Occipital lobe (tissue), 2 donors: Measurements from ENCODE around the gene SV2B. TPM values are rescaled to one million over a fixed set of nuclear protein-coding genes. Genes with fewer than 3 reads are reported as not detected.

Experiments
- DNase-seq: peaks from one replicate; lab custom pipeline; 2025; lab: John Stamatoyannopoulos, UW
- total RNA-seq: library from RNA; depleted of rRNA; stranded (reverse); fragments of >200 nt; gene quantifications from one replicate; pipeline ENCODE4 v1.2.3, GENCODE V29; 2014

Gene SV2B
- total RNA-seq, 1 donor from 2014 or later, result 33.5 TPM

DNA sequence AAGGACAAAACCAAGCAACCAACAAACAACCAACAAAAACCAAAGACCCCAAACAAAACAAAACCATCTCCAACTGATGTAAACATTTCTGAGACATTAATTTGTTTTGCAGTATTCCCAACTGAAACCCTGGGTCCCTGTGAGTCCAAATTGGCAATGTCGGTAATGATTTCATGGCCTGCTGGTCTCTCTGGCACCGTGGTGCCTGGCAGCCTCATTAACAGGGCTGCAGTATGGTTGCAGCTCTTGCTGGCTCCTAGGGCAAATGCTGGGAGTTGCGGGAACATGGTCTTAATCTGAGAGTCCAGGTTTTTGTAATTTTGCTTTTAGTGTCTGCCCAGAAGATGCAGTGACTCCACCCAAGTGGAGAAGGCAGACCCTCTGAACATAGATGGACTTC is 128.3 kb downstream of the SV2B start:
- DNase-seq, result no peak

DNA sequence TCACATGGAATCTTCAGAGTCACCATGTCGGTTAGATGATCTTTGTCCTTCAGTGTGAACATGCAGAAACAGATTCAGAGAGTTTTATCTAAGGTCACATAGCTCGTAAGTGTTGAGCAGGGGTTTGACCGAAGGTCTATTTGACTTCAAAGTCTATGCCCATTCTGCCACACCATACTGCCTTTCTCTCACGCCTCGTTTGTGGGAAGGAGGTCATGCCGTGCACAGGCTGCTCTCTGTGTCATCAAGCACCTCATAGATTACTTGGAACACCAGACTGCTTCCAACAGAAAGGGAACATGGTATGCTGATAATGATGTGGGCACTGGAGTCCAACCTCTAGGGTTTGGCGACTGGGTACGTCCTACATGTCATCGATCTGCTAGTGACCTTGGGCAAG is 128.8 kb downstream of the SV2B start:
- DNase-seq, result no peak

DNA sequence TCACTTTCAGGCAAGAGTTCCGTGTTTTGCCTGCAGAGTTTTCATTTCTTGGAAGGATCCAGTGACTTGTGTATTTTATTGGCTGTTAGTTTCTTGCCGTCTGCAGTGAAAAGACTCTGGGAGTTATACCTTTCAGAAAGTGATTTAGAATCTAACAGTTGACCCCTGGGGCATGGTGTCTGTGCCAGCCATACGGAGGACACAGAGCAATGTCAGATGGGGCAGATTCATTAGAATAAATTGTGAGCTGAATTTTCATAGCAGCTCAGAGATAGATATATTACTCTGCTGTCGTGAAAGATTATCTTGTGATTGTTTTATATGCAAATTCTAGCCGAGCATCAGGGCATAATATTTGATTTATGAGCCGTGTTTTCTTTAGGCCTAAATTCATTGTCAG is 131.6 kb downstream of the SV2B start:
- no peak for DNase-seq

DNA sequence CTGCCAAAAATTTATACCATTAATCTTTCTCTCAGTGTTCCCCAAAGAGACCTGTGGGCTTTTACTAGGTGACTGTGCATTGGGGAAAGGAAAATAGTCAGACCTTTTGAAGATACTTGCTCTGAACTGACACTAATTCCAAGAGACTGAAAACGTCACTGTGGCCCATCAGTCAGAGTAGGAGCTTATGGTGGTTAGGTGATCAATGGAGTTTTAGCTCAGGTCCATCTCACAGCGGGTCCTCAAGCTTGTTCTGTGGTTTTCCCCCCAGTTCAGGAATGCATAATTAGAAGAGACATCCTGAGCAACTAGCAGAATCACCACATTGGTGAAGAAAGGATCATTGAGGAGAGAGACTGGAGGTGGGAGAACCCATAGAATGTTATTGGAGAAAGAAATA is 134.7 kb downstream of the SV2B start:
- DNase-seq, result no peak

DNA sequence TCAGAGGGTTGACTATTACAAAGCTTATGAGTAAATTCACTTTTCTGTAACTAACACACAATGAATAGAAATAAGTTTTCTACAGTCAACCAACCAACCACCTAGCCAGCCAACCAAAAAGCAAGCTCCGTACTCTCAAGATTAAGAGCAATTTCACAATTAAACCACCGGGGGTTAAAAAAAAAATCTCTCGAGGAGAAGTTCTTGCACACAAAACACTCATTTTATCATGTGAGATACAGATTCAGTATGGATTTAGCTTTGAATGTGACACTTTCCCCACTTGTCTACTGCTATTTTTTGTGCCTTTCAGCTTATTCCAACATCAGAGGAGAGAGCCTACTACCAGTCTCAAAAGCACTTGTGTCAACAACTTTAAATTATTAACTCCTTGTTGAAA is 135.3 kb downstream of the SV2B start:
- DNase-seq, result no peak

DNA sequence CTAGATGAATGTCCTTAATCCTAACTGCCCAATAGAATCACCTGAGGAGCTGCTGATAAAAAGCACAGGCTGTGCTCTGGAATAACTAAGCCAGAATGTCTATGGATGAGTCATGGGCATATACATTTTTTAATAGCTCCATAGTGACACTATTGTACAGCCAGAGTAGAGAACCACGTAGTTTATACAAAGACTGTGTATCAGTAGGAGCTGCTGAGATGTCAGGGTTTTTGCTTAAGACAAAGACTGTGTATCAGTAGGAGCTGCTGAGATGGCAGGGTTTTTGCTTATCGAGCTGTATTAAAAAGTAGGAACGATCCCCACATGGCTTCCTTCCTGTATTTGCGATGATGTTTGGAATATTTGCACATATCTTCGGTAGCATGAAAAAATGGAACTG is 137.4 kb downstream of the SV2B start:
- DNase-seq, result no peak

DNA sequence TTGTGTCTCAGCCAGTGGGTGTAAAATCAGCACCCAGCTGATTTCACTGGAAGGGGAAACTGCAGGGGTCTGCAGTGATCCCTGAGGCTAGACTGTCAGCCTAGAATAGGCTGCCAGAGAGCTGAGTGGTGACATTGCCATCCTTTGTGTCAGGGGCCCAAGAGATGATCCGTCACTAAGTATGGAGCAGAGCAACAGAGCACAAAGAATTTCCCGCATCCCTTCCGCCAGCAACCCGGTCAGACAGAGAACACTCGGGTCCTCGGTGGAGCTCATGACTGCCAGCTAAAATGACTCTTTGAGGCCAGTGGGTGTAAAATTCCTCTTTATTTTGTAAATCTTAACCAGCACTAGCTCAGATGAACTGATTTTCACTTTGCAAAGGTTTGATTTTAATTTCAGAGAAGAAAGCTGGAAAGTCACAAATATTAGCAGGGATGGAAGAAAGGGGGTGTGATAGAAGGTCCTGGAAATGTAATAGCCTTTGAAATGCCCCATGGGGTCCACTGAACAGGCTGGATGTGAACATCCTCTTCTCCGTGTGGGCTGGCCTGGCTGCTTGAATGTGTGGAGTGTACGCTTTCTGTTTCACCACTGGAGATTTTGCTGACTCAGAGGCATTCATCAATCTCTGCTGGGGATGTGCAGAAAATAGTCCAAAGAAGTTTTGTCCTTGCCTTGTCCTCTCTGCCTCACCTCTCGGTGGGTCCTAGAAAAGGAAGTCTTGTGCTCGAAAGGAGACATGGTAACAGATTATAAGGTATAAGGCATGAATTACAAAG is 138.8 kb downstream of the SV2B start:
- DNase-seq, result no peak

DNA sequence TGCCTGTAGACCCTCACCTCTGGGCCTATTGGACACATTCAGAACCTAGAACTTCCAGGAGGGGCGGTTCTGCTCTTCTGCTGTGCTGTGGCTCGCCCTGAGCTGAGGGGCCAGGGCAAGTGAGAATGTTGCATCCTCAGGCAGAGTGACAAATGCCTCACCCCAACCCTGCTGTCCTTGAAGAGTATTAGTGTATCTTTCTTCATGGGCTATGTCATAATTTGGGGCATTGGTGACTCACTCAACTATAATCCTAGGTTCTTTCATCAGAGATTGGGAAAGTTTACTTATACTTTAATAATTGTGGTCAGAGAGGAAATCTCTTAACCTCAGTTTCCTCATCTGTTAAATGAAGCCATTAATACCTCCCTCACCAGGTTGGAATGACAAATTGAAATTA is 143.8 kb downstream of the SV2B start:
- DNase-seq, result no peak

DNA sequence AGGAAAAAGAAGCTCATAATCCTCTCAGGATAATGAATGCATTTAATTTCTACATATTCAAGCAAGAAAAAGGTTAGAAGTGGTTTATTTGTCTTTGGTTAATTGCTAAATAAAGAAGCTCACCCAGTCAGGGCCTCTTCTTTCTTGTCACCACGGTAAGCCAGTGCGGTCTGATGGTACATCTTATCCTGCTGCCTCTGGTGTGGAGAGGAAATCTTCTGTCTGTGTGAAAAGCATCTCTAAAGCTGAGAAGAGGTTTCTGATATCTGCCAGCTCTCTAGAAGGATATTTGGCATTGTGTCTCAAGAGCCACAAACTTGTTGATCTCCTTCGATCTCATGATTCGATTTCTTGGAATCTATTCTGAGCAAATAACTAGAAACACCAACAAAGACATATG is 144.9 kb downstream of the SV2B start:
- no peak for DNase-seq

DNA sequence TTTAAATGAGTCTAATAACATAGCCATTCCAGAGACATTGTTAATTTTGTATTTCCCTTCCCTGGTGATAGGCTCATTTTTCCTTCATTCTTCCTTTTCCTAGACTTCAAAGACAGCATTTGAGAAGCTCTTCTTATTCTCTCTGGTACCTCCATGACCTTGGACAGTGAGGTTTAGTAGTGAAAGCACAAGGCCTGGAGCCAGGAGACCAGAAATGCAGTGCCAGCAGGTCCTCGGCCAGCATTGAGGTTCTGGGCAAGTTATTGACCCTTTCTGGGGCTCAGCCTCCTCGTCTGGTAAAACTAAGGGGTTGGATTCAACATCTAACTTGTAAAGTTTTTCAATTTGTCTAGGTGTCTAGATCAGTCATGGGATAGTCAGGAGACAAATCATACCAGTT is 146.9 kb downstream of the SV2B start:
- DNase-seq, result no peak

DNA sequence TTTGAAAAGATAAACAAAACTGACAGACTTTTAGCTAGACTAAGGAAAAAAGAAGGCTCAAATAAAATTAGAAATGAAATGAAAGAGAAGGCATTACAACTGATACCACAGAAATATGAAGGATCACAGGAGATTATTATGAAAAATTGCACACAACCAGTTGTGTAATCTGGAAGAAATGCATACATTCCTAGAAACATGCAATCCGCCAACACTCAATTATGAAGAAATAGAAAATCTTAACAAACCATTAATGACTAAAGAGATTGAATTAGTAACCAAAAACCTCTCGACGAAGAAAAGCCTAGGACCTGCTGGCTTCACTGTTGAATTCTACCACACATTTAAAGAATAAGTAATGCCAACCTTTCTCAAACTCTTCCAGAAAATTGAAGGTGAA is 149.5 kb downstream of the SV2B start:
- DNase-seq, result no peak

DNA sequence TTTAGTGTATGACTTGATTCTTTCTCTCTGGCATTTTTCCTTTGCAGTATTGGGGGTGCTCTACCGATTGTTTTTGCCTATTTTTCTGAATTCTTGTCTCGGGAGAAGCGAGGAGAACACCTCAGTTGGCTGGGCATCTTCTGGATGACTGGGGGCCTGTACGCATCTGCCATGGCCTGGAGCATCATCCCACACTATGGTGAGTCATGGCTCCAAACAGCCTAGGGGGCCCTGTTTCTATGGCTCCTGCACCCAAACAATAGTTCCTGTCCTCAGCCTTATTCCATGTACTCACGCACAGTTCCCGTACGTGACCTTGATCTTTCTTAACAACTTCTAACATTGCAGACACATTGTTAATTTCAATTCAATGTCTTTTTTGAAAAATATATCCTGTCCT is 152.3 kb downstream of the SV2B start:
- no peak for DNase-seq

DNA sequence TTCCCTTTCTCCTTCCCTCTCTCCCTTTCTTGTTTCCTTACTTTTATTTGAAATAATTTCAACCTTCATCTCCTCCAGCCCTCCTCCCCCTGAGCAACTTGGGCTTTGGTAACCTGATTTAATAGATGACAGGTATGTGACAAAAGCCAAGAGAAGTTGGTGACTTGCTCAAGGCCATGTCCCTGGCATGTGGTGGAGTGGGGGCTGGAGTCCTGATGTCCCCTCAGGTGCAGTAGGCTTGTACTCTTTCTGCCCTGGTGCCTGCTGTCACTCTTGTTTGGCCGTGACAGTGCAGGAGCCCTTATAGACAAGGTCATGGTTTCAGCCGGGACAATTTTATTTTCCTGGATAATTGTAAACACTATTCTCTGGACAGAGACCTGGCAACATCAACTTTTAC is 152.7 kb downstream of the SV2B start:
- no peak for DNase-seq

DNA sequence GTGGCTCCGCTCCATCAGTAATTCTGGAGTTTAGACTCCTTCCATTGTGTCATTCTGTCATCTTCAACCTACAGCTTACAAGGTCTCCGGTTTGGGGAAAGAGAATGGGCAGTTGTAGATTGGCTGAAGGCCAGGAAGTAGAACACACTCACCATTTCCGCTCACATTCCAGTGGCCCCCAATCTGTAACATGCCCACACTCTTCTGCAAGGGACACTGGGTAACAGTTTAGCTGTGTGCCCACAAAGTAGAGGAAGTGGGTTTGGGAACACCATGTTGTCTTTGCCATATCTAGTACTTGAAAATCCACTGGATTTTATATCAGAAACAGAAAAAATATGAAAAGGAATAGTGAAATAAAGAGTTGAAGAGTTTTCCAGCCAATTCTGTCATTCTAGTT is 153.5 kb downstream of the SV2B start:
- no peak for DNase-seq

DNA sequence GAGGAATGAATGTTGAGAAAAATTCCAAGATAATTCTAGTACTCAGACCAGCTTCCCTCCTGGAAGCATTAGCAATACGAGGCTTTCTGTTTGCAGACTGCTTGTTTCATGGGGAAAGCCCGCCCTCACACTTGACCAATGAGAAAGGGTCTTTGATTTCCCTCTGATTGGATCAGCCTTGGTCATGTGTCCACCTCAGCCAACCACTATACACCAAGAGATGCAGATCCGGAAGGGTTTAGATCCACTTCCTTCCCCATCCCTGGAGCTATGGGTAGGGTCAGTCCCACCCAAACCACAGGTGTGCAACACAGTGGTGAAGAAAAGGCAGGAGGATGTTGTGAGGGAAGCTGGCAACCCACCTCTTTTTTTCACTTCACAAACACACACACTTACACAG is 154.7 kb downstream of the SV2B start:
- no peak for DNase-seq

DNA sequence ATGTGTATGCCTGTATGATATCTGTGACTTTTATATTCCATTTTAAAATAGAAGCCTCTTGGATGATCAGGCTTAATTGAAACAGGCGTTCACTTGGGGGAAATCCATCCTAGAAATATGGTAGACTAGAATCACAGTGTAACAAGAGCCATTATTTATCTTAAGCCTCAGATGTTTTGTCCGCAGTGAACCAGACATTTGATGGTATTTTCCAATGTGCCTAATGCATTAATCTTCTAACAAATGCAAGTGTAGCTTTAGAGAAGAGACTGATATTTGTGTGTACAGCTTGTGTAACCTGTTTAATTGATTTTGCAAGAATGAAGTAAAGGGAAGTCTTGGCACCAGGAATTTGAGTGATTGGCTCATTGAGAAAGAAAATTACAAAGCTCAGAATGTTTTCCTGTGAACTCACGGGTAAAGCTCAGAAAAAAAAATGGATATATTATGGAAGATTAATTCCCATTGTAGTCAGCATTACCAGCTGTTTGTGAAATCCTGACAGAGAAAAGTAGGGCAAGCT is 155.7 kb downstream of the SV2B start:
- DNase-seq, result no peak

DNA sequence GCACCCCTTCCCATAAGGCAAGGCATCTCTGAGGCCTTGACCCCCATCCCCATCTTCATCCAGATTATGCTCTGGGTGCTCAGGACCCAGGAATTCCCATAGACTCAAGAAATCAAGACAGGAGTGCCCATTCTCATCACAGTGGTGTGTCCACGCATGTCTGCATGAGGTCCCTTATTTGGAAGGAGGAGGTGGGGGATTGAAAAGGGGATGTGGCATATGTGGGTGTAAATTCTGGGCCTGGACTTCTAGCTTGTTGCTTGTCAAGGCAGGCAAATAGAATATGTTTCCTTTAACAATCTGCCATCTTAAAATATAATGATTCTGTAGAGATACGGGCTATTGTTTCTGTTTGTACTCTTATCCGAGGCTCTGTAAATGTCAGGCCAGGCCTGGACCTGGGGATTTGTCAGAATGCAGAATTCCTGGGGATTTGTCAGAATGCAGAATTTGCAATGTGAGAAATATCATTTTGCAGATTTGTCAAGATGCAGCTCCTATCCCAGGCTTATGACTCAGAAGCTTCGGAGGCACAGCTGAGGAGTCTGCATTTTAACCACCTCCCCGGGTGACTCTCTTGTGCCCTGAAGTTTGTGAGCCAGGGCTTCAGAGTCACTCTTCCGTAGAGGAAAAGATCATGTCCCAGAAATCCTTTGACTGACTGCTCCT is 157.8 kb downstream of the SV2B start:
- no peak for DNase-seq

DNA sequence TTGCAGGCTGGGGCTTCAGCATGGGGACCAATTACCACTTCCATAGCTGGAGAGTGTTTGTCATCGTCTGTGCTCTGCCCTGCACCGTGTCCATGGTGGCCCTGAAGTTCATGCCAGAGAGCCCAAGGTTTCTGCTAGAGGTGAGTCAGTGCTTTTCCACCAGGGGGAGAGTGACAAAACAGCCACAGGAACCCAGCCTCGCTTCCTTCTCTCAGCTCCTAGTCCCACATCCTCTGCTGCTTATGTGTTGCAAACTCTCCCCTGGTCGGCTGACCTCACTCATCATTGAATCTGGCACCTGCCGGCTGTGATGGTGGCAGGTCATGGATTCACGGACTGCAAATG is 158.3 kb downstream of the SV2B start:
- no peak for DNase-seq

DNA sequence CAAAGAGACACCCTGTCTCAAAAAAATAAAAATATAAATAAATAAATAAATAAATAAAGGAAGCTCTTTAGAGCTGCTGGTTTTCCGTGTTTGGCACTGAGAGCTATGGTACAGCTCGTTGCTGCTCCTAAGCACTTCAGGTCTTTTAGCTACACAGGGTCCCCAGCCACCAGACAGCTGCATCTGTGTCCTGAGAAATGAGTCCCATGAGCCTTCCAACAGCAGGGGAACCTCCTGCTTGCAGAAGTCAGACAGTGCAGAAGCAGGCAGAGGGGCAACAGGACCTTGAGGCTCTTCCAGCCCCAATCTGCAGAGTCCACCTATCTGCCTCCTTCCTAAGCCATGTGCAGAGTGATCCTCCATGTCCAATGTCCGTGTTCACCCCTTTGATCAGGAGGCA is 159.0 kb downstream of the SV2B start:
- DNase-seq, result no peak

DNA sequence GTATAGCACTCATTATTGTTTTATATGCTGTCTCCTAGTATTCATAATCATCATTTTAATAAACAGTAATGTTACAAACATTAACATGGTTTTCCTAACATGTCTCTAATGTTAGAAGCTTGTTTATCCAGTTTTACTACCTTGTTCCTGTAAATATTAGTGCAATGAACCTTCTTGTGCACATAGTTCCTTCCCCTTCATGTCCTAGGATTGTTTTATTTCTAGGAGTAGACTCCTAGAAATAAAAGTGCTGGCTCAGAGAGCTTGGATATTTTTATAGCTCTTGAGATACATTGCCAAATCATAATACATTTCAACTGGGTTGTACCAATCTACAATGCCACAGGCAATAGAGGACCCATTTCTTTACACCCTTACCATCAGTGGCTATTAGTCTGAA is 161.3 kb downstream of the SV2B start:
- DNase-seq, result no peak

DNA sequence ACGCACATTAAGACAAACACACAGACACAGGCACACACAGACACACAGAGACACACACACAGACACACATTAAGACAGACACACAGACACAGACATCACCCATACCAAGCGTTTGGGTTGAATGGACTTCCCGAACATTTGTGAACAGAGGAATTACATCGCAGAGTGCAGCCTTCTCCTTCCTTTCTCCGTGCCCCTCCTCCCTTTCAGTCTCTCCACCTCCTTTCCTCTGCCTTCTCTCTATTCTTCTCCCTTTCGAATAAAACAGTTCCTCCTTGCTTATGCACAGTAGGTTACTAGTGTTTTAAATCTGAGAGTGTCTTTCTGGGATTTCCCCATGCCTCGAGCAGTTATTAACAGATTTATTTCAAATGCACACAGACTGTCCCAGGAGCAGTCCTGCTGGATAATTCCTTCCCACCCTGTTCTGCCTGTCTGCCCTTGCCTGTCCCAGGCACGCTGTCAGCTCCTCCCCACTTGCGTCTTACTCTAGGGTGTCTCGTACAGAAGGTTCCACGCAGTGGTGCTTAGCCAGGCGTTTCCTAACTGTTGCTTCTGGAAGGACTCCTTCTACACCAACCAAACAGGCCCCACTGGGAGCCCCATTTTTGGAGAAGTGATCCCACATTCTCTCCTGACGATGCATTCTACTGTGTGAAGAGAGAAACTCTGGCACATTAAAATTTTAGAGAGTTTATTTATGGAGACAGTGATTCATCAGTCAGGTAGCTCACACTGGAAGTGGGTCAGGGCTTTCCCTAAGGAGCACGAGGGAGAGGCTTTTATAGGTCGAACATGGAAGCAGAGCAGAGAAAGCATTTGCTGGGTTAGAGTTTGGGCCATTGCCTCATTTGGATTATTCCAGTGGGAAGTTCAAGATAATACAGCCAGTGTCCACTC is 163.8 kb downstream of the SV2B start:
- no peak for DNase-seq

DNA sequence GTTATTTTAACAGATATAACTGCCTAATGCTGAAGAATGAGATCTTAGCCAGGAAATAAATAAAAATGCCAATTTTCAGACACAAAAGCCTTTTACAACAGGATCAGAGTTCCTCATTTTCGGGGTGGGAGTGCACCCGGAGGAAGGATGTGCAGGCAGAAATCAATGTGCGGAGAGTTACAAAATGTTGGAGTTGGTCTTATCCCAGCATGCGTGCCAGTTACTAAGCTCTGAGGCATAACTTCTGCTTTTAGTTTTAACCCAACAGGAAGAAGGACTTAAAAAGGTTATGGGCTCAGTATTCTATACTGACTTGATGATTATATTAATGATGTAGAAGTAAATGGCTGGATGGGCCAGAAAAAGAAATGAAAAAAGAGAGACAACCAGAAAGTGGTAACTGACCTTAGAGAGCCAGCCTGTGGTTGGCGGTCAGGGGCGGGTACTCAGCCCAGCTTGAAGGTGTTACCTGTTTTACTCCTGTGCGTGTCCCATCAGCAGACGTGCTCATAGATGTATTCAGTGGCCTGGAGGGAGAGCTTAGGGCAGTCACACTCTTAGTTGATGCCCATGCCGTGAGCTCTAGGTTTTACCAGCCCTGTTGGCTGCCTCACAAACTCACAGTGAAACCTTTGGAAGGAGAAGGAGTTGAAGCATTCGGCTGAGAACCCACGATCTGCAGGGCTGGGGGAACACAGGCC is 164.7 kb downstream of the SV2B start:
- no peak for DNase-seq
